Neural progenitor cell (in vitro differentiated cells): Measurements from ENCODE around the gene ATXN1. TPM values are rescaled to one million over a fixed set of nuclear protein-coding genes. Genes with fewer than 3 reads are reported as not detected.

Source experiments
- DNase-seq: peaks from one replicate; pipeline ENCODE4 v3.0.0-alpha.2; 2016; ENCODE audit warnings: low spot score
- H2AFZ ChIP-seq: fragments of 200-600 bp; sonication (generic); replicated peaks from 2 replicates; pipeline ENCODE4 v1.6.1; 2016; ENCODE audit warnings: antibody characterized with exemption
- H3F3A ChIP-seq: fragments of 200-600 bp; sonication (generic); 2 replicates; pipeline ENCODE4 v1.6.1; 2016; ENCODE audit warnings: antibody characterized with exemption, low read depth
- H3K27ac ChIP-seq: fragments of 200-600 bp; sonication (generic); 2 replicates; pipeline ENCODE4 v1.5.1; 2016; ENCODE audit warnings: mild to moderate bottlenecking
- H3K27me3 ChIP-seq: fragments of 200-600 bp; sonication (generic); 2 replicates; pipeline ENCODE4 v1.6.1; 2016; ENCODE audit warnings: mild to moderate bottlenecking, moderate library complexity
- H3K36me3 ChIP-seq: fragments of 200-600 bp; sonication (generic); 2 replicates; pipeline ENCODE4 v1.5.1; 2016
- H3K4me1 ChIP-seq: fragments of 200-600 bp; sonication (generic); 2 replicates; pipeline ENCODE4 v1.6.1; 2016; ENCODE audit warnings: mixed run types
- H3K4me2 ChIP-seq: fragments of 200-600 bp; sonication (generic); 2 replicates; pipeline ENCODE4 v1.6.1; 2016
- H3K4me3 ChIP-seq: fragments of 200-600 bp; sonication (generic); 2 replicates; pipeline ENCODE4 v1.5.1; 2016
- H3K79me2 ChIP-seq: fragments of 200-600 bp; sonication (generic); 2 replicates; pipeline ENCODE4 v1.6.1; 2016; ENCODE audit warnings: low read depth
- H3K9ac ChIP-seq: fragments of 200-600 bp; sonication (generic); 2 replicates; pipeline ENCODE4 v1.6.1; 2016
- H3K9me3 ChIP-seq: fragments of 200-600 bp; sonication (generic); 2 replicates; pipeline ENCODE4 v1.5.1; 2016; ENCODE audit warnings: low read depth
- H4K20me1 ChIP-seq: fragments of 200-600 bp; sonication (generic); 2 replicates; pipeline ENCODE4 v1.6.1; 2016; ENCODE audit warnings: low read depth
- H3K27ac Mint-ChIP-seq: 3 replicates; pipeline ENCODE4 v1.8.0; 2021; ENCODE audit warnings: mixed read lengths
- H3K27me3 Mint-ChIP-seq: 2 replicates; pipeline ENCODE4 v1.8.0; 2022; ENCODE audit warnings: low read depth, mild to moderate bottlenecking, inconsistent platforms, moderate library complexity, mixed read lengths; ENCODE audit not compliant: insufficient read depth
- H3K36me3 Mint-ChIP-seq: 3 replicates; pipeline ENCODE4 v1.8.0; 2021; ENCODE audit warnings: mixed read lengths
- H3K4me1 Mint-ChIP-seq: 3 replicates; pipeline ENCODE4 v1.8.0; 2021; ENCODE audit warnings: mixed read lengths
- H3K4me3 Mint-ChIP-seq: 3 replicates; pipeline ENCODE4 v1.8.0; 2021; ENCODE audit warnings: mild to moderate bottlenecking, moderate library complexity, mixed read lengths
- H3K9me3 Mint-ChIP-seq: 3 replicates; pipeline ENCODE4 v1.8.0; 2020; ENCODE audit warnings: mixed read lengths
- EZH2 ChIP-seq: fragments of 200-600 bp; sonication (generic); IDR thresholded peaks from 2 replicates; pipeline ENCODE4 v1.6.1; 2017; ENCODE audit warnings: antibody characterized with exemption, mild to moderate bottlenecking, moderate library complexity
- EZH2phosphoT487 ChIP-seq: fragments of 200-600 bp; sonication (generic); IDR thresholded peaks from 2 replicates; pipeline ENCODE4 v1.6.1; 2017; ENCODE audit warnings: antibody characterized with exemption
- total RNA-seq: library from RNA; depleted of rRNA; stranded (reverse); fragments of >200 nt; gene quantifications from 2 replicates; pipeline ENCODE4 v1.2.3, GENCODE V29; 2015; ENCODE audit warnings: low replicate concordance
- TF ChIP-seq, protein P1 (sequence below): fragments of 200-600 bp; sonication (generic); IDR thresholded peaks from 2 replicates; pipeline ENCODE4 v1.5.1; 2017; ENCODE audit warnings: antibody characterized with exemption, mild to moderate bottlenecking

The ATXN1 gene
- total RNA-seq, 1 donor from 2014 or later = 3.6 TPM

GRCh38 chr6:16576451-16577368, 184.6 kb downstream of the ATXN1 start:
- no peaks in the 10 kb centered on the region for H3K27me3 ChIP-seq
- H3K4me3 Mint-ChIP-seq = no peak overlapping the region
- H3K27ac Mint-ChIP-seq = no peak overlapping the region
- peaks cover 3% of the 10 kb centered on the region for H3K4me1 ChIP-seq
- H3K4me3 ChIP-seq = no peak overlapping the region
- no peak overlapping the region for H3K27ac ChIP-seq
- H3K36me3 Mint-ChIP-seq = no peaks in the 10 kb centered on the region
- TF ChIP-seq EZH2phosphoT487 (no peak), EZH2 (no peak)
- TF ChIP-seq, protein P1, sequence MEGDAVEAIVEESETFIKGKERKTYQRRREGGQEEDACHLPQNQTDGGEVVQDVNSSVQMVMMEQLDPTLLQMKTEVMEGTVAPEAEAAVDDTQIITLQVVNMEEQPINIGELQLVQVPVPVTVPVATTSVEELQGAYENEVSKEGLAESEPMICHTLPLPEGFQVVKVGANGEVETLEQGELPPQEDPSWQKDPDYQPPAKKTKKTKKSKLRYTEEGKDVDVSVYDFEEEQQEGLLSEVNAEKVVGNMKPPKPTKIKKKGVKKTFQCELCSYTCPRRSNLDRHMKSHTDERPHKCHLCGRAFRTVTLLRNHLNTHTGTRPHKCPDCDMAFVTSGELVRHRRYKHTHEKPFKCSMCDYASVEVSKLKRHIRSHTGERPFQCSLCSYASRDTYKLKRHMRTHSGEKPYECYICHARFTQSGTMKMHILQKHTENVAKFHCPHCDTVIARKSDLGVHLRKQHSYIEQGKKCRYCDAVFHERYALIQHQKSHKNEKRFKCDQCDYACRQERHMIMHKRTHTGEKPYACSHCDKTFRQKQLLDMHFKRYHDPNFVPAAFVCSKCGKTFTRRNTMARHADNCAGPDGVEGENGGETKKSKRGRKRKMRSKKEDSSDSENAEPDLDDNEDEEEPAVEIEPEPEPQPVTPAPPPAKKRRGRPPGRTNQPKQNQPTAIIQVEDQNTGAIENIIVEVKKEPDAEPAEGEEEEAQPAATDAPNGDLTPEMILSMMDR = no peak
- no peaks in the 10 kb centered on the region for H3K27me3 Mint-ChIP-seq
- H3K36me3 ChIP-seq = no peaks in the 10 kb centered on the region
- no peaks in the 10 kb centered on the region for H3K79me2 ChIP-seq
- H3K9ac ChIP-seq = no peak overlapping the region
- H3K9me3 ChIP-seq = no peaks in the 10 kb centered on the region
- H3F3A ChIP-seq = no peaks in the 10 kb centered on the region
- H3K4me1 Mint-ChIP-seq = no peaks in the 10 kb centered on the region
- no peak overlapping the region for H3K4me2 ChIP-seq
- no peaks in the 10 kb centered on the region for H3K9me3 Mint-ChIP-seq
- DNase-seq = no peak
- H2AFZ ChIP-seq = no peak overlapping the region
- no peaks in the 10 kb centered on the region for H4K20me1 ChIP-seq

DNA sequence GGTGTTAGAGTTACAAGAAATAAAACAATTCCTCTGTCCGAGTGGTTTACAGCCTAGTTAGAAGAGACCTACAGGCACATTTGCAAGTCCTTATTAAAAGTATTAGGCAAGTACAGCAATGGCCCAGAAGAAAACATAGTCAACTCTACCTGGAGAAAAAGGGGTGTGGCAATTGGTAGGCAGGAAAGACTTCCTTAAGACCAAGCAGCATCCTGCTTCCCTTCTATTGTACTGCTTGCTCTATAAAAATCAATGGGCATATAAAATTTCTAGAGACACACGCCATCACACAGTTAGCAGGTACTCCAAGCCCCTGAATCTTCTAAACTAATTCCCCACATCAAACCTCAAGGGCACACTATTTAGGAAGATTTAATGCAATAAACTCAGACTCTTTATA, 185.6 kb downstream of the ATXN1 start:
- Mint-ChIP-seq H3K4me3 (no peak overlapping the region), H3K27me3 (no peaks in the 10 kb centered on the region), H3K36me3 (no peaks in the 10 kb centered on the region), H3K9me3 (no peaks in the 10 kb centered on the region), H3K27ac (no peak overlapping the region), H3K4me1 (no peaks in the 10 kb centered on the region)
- Histone ChIP-seq H3K27me3 (no peaks in the 10 kb centered on the region), H3K9me3 (no peaks in the 10 kb centered on the region), H3K4me1 (peaks cover 3% of the 10 kb centered on the region), H2AFZ (no peak overlapping the region), H4K20me1 (no peaks in the 10 kb centered on the region), H3K4me2 (no peak overlapping the region), H3F3A (no peaks in the 10 kb centered on the region), H3K4me3 (no peak overlapping the region), H3K27ac (no peak overlapping the region), H3K79me2 (no peaks in the 10 kb centered on the region), H3K9ac (no peak overlapping the region), H3K36me3 (no peaks in the 10 kb centered on the region)
- TF ChIP-seq, protein P1 = no peak
- TF ChIP-seq EZH2phosphoT487 = no peak
- TF ChIP-seq EZH2 = no peak
- no peak for DNase-seq

- peak; percentile 60 for DNase-seq
- Histone ChIP-seq H3K9ac (no peak overlapping the region), H4K20me1 (no peaks in the 10 kb centered on the region), H3K4me3 (no peak overlapping the region), H3K79me2 (no peaks in the 10 kb centered on the region), H3K4me2 (no peak overlapping the region), H3K9me3 (no peaks in the 10 kb centered on the region), H3K36me3 (no peaks in the 10 kb centered on the region), H3F3A (no peaks in the 10 kb centered on the region), H2AFZ (no peak overlapping the region), H3K27ac (no peak overlapping the region), H3K27me3 (no peaks in the 10 kb centered on the region), H3K4me1 (peaks cover 3% of the 10 kb centered on the region)
- Mint-ChIP-seq H3K4me3 (no peak overlapping the region), H3K36me3 (no peaks in the 10 kb centered on the region), H3K4me1 (no peaks in the 10 kb centered on the region), H3K9me3 (no peaks in the 10 kb centered on the region), H3K27me3 (no peaks in the 10 kb centered on the region), H3K27ac (no peak overlapping the region)
- TF ChIP-seq, protein P1 = no peak
- TF ChIP-seq EZH2phosphoT487 (no peak), EZH2 (no peak)
Measured at GRCh38 chr6:16572943-16573342, 188.3 kb downstream of the ATXN1 start.
